Kidney epithelial cell (primary cell): ENCODE data around the gene IGFN1. TPM values are rescaled to one million over a fixed set of nuclear protein-coding genes. Genes with fewer than 3 reads are reported as not detected.
A peak's percentile ranks its signal among the peaks of the same experiment; 100 is the strongest.

ENCODE experiments used
- DNase-seq: peaks from one replicate; pipeline ENCODE4 v3.0.0-alpha.2; 2010; ENCODE audit warnings: low read depth
- H3K27me3 ChIP-seq: 2 replicates; pipeline ENCODE4 v1.6.0; 2011; ENCODE audit warnings: low read length; ENCODE audit not compliant: control insufficient read depth, insufficient read depth
- H3K36me3 ChIP-seq: 2 replicates; pipeline ENCODE4 v1.5.1; 2011; ENCODE audit warnings: low read length; ENCODE audit not compliant: control insufficient read depth, insufficient read depth
- H3K4me3 ChIP-seq: 2 replicates; pipeline ENCODE4 v1.5.1; 2011; ENCODE audit warnings: low read depth, mild to moderate bottlenecking, control low read depth, low read length
- CTCF ChIP-seq: IDR thresholded peaks from 2 replicates; pipeline ENCODE4 v1.5.1; 2011; ENCODE audit warnings: mild to moderate bottlenecking, moderate library complexity, low read length, control low read depth, inconsistent platforms; ENCODE audit not compliant: insufficient read depth, poor library complexity, severe bottlenecking
- total RNA-seq: library from RNA; depleted of rRNA; stranded (reverse); fragments of >200 nt; gene quantifications from 2 replicates; pipeline ENCODE4 v1.2.3, GENCODE V29; 2015

Gene IGFN1
- total RNA-seq, 1 donor from 2014 or later, result 0.54 TPM

GRCh38 chr1:201189085-201189484 lies 1.5 kb upstream of the IGFN1 start:
- no peak overlapping the region for H3K4me3 ChIP-seq
- TF ChIP-seq CTCF, result no peak
- no peaks in the 10 kb centered on the region for H3K27me3 ChIP-seq
- H3K36me3 ChIP-seq, result no peaks in the 10 kb centered on the region
- no peak for DNase-seq

GRCh38 chr1:201190005-201190404 lies 619 bp upstream of the IGFN1 start:
- no peaks in the 10 kb centered on the region for H3K27me3 ChIP-seq
- no peak overlapping the region for H3K4me3 ChIP-seq
- TF ChIP-seq CTCF, result no peak
- DNase-seq, result no peak
- no peaks in the 10 kb centered on the region for H3K36me3 ChIP-seq

- Histone ChIP-seq H3K36me3 (no peaks in the 10 kb centered on the region), H3K27me3 (no peaks in the 10 kb centered on the region), H3K4me3 (no peak overlapping the region)
- peak; percentile 84 for DNase-seq
- TF ChIP-seq CTCF, result no peak
Observed at GRCh38 chr1:201191653-201192260, 1.1 kb downstream of the IGFN1 start.

GRCh38 chr1:201192261-201192788 lies 1.7 kb downstream of the IGFN1 start:
- no peak overlapping the region for H3K4me3 ChIP-seq
- TF ChIP-seq CTCF, result no peak
- no peak for DNase-seq

GRCh38 chr1:201194046-201194445 lies 3.4 kb downstream of the IGFN1 start:
- Histone ChIP-seq H3K4me3 (no peak overlapping the region), H3K27me3 (no peaks in the 10 kb centered on the region), H3K36me3 (no peaks in the 10 kb centered on the region)
- no peak for TF ChIP-seq CTCF
- DNase-seq, result no peak

More at GRCh38 chr1:201192261-201192788, 1.7 kb downstream of the IGFN1 start:
- Histone ChIP-seq H3K36me3 (no peaks in the 10 kb centered on the region), H3K27me3 (no peaks in the 10 kb centered on the region)

GRCh38 chr1:201198598-201198997 lies 8.0 kb downstream of the IGFN1 start:
- DNase-seq, result no peak
- no peak for TF ChIP-seq CTCF
- H3K4me3 ChIP-seq, result no peak overlapping the region
- H3K36me3 ChIP-seq, result no peaks in the 10 kb centered on the region
- no peaks in the 10 kb centered on the region for H3K27me3 ChIP-seq
